HepG2 (cell line): ENCODE measurements around the gene PCBP1. TPM values are rescaled to one million over a fixed set of nuclear protein-coding genes. Genes with fewer than 3 reads are reported as not detected.

Experiments
- ATAC-seq: fragments of 200-7000 bp; cut with Tn5 transposase; 3 replicates; pipeline ENCODE4 v1.9.1; 2020; ENCODE audit warnings: mild to moderate bottlenecking, moderate library complexity
- BruUV-seq: library from RNA; stranded (reverse); fragments of 400-500 nt; replicated peaks from 2 replicates; lab custom pipeline; 2021; lab: Mats Ljungman, UMichigan
- CTCF ChIA-PET: fragments of 300-600 bp; formaldehyde crosslinking; extraction: SDS; loops from one replicate; lab custom pipeline; 2021; ENCODE audit warnings: low total read pairs, inconsistent platforms, low intra/inter-chr PET ratio; lab: Yijun Ruan, JAX
- POLR2A ChIA-PET: fragments of 350-600 bp; sonication (Branson Sonifier 250); formaldehyde crosslinking; loops from one replicate; lab custom pipeline; 2020; ENCODE audit warnings: antibody characterized with exemption, inconsistent platforms; lab: Yijun Ruan, JAX
- DNase-seq: peaks from one replicate; pipeline ENCODE4 v3.0.0-alpha.2; 2015; ENCODE audit warnings: low spot score
- FAIRE-seq: peaks from 3 replicates; lab custom pipeline; 2011; peaks lifted over from hg19 to GRCh38; lab: Jason Lieb, UNC
- H2AFZ ChIP-seq: one replicate; pipeline ENCODE4 v1.6.1; 2011; ENCODE audit warnings: low read length, inconsistent platforms
- H3K27ac ChIP-seq: fragments of 300-600 bp; 3 replicates; pipeline ENCODE4 v1.8.0; 2011; ENCODE audit warnings: mixed run types, mild to moderate bottlenecking, mixed read lengths, low read length, inconsistent platforms; ENCODE audit not compliant: insufficient read depth; ENCODE audit errors: extremely low read length
- H3K27me3 ChIP-seq, 2 experiments: fragments of 200-600 bp in 1 of 2; 2 replicates in 1 of 2; 3 replicates in 1 of 2; pipeline versions ENCODE4 v1.6.0 to v1.8.0; 2011; ENCODE audit warnings: low read length in 2 of 2, mild to moderate bottlenecking in 2 of 2, moderate library complexity in 2 of 2, inconsistent platforms in 1 of 2; ENCODE audit not compliant: insufficient read depth in 2 of 2, control insufficient read depth in 1 of 2
- H3K36me3 ChIP-seq, 2 experiments: fragments of 200-600 bp in 1 of 2; replicated peaks in 1 of 2; 2 replicates in 1 of 2; 3 replicates in 1 of 2; pipeline versions ENCODE4 v1.5.1 to v1.8.0; 2011; ENCODE audit warnings: low read length in 2 of 2, inconsistent platforms in 1 of 2; ENCODE audit not compliant: insufficient read depth in 2 of 2, control insufficient read depth in 1 of 2
- H3K4me1 ChIP-seq: 2 replicates; pipeline ENCODE4 v1.5.1; 2012; ENCODE audit warnings: low read length, inconsistent platforms; ENCODE audit not compliant: insufficient read depth
- H3K4me2 ChIP-seq: 2 replicates; pipeline ENCODE4 v1.6.0; 2011; ENCODE audit warnings: low read depth, low read length, inconsistent platforms
- H3K4me3 ChIP-seq, 3 experiments: fragments of 200-600 bp in 1 of 3; sonication (generic), shearing (Covaris generic) in 1 of 3; replicated peaks in 1 of 3; 2 replicates each; pipeline ENCODE4 v1.5.1; 2011 to 2016; ENCODE audit warnings: low read length in 3 of 3, inconsistent platforms in 2 of 3, low read depth in 2 of 3, mild to moderate bottlenecking in 2 of 3, control low read depth in 1 of 3, mixed read lengths in 1 of 3; ENCODE audit not compliant: insufficient read depth in 1 of 3
- H3K79me2 ChIP-seq: one replicate; pipeline ENCODE4 v1.6.1; 2011; ENCODE audit warnings: low read length, inconsistent platforms; ENCODE audit not compliant: insufficient read depth
- H3K9ac ChIP-seq: 2 replicates; pipeline ENCODE4 v1.6.0; 2011; ENCODE audit warnings: mild to moderate bottlenecking, low read depth, low read length, inconsistent platforms; ENCODE audit not compliant: insufficient read depth
- H3K9me3 ChIP-seq: 2 replicates; pipeline ENCODE4 v1.5.1; 2012; ENCODE audit warnings: mild to moderate bottlenecking, low read length
- H4K20me1 ChIP-seq: 2 replicates; pipeline ENCODE4 v1.6.0; 2011; ENCODE audit warnings: inconsistent platforms, mild to moderate bottlenecking, low read length, moderate library complexity; ENCODE audit not compliant: insufficient read depth
- AGO1 ChIP-seq: fragments of 200-400 bp; formaldehyde crosslinking; IDR thresholded peaks from 2 replicates; pipeline ENCODE4 v1.6.1; 2017; ENCODE audit warnings: mild to moderate bottlenecking, low read depth, low read length, moderate library complexity; ENCODE audit not compliant: poor library complexity, severe bottlenecking
- AGO2 ChIP-seq: fragments of 200-400 bp; formaldehyde crosslinking; optimal IDR thresholded peaks from 2 replicates; pipeline ENCODE3; 2017; ENCODE audit warnings: mild to moderate bottlenecking, low read depth, low read length, moderate library complexity
- HNRNPK ChIP-seq: fragments of 200-400 bp; formaldehyde crosslinking; IDR thresholded peaks from 2 replicates; pipeline ENCODE4 v1.6.1; 2018; ENCODE audit warnings: low read length, low read depth, moderate library complexity, mild to moderate bottlenecking; ENCODE audit not compliant: poor library complexity, severe bottlenecking
- SRY ChIP-seq: sonication (generic); formaldehyde crosslinking; IDR thresholded peaks from 2 replicates; pipeline ENCODE4 v1.8.0; 2022; ENCODE audit warnings: mild to moderate bottlenecking, missing genetic modification reagents
- WGBS: methylation state at CpG from one replicate; pipeline ENCODE4 v1.1.6; 2017; ENCODE audit warnings: low lambda C conversion rate; 5-methylcytosine and 5-hydroxymethylcytosine counted together
- in situ Hi-C: cut with HindIII; loops from 2 replicates; pipeline ENCODE4 v1.10.0; 2017; ENCODE audit warnings: low pct_unique_long_range_greater_than_20kb; ENCODE audit not compliant: extremely low pct_ligation_motif_present
- intact Hi-C: fragments of 100-400 bp; cut with micrococcal nuclease; formaldehyde crosslinking; loops from one replicate; pipeline ENCODE4 v1.10.0; 2022; ENCODE audit not compliant: unreplicated experiment
- polyA plus RNA-seq, 8 experiments: library from polyadenylated mRNA; depleted of rRNA in 3 of 8; stranded (reverse) in 7 of 8; unstranded in 1 of 8; fragments of >200 nt; fragmentation: Illumina TruSeq in 4 of 8; extraction: Trizol in 4 of 8; gene quantifications; 2 replicates each; pipeline versions ENCODE4 v1.2.1 to v1.2.3, GENCODE V29; 2011 to 2016; ENCODE audit warnings: low read depth in 4 of 8, missing spikeins in 1 of 8, mixed read lengths in 1 of 8; ENCODE audit not compliant: insufficient read depth in 1 of 8
- total RNA-seq, 5 experiments: library from RNA; depleted of rRNA; stranded (reverse); fragments of >200 nt; fragmentation: Illumina TruSeq; extraction: Trizol; gene quantifications; 2 replicates each; pipeline ENCODE4 v1.2.3, GENCODE V29; 2016; ENCODE audit warnings: low read depth in 1 of 5
- TF ChIP-seq, protein P1 (sequence below): IDR thresholded peaks from 2 replicates; pipeline ENCODE4 v1.6.1; 2016; ENCODE audit warnings: missing biosample characterization, missing genetic modification reagents, low read depth
- TF ChIP-seq, protein P2 (sequence below): sonication (generic); formaldehyde crosslinking; IDR thresholded peaks from 2 replicates; pipeline ENCODE4 v1.5.1; 2020; ENCODE audit warnings: mild to moderate bottlenecking, missing genetic modification reagents, moderate library complexity

Gene PCBP1
- total and polyA plus RNA-seq, 2 of the 13 experiments (the other 11 are each of a cell fraction or from before 2014, with no cell fraction given), result 32.0 to 137 TPM

DNA sequence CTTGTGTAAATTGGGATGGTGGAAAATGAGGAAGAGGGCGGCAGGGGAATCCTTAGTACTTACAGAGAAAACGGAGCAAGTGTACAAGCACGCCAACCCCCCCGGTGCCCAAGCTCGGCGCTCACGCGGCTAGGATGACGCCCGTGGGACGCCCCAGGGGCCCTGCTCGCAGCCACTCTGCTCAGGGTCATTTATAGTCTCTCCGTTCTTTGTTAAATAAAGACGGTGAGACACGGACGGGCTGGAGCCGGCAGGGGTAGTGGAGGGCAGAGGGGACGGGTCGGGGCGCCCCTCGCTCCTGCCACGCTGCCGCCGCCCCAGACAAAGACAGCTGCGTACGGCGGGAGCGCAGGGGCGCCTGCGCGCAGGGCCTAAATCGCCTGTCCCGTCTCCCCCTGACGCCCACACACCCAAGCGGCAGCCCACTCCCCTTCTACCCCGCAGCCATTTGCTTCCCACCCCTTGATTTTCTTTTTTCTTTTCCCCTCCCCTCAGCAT lies 37.8 kb downstream of the PCBP1 start:
- Histone ChIP-seq H3K9me3 (no peaks in the 10 kb centered on the region), H4K20me1 (no peaks in the 10 kb centered on the region), H3K4me3 (no peak overlapping the region), H3K4me2 (no peak overlapping the region), H3K36me3 (no peaks in the 10 kb centered on the region), H3K27ac (no peak overlapping the region), H3K79me2 (no peaks in the 10 kb centered on the region), H3K27me3 (no peaks in the 10 kb centered on the region), H3K9ac (no peak overlapping the region), H3K4me1 (peaks cover 48% of the 10 kb centered on the region), H2AFZ (no peak overlapping the region)
- in situ Hi-C loops, result no loop called here
- CTCF ChIA-PET, result no interaction called here
- WGBS, result 95% methylated on average over 36 of the region's 36 CpGs
- intact Hi-C loops, result no loop called here
- ATAC-seq, result no peak
- TF ChIP-seq HNRNPK (peak; percentile 79), AGO1 (peak; percentile 34), AGO2 (peak; percentile 38), SRY (CRISPR knock-in tag) (no peak)
- TF ChIP-seq, protein P1, sequence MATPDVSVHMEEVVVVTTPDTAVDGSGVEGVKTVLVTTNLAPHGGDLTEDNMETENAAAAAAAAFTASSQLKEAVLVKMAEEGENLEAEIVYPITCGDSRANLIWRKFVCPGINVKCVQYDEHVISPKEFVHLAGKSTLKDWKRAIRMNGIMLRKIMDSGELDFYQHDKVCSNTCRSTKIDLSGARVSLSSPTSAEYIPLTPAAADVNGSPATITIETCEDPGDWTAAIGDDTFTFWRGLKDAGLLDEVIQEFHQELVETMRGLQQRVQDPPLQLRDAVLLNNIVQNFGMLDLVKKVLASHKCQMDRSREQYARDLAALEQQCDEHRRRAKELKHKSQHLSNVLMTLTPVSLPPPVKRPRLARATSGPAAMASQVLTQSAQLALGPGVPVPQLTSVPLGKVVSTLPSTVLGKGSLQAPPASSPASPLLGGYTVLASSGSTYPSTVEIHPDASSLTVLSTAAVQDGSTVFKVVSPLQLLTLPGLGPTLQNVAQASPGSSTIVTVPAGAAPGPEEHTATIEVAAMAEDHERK, result no peak
- TF ChIP-seq, protein P2, sequence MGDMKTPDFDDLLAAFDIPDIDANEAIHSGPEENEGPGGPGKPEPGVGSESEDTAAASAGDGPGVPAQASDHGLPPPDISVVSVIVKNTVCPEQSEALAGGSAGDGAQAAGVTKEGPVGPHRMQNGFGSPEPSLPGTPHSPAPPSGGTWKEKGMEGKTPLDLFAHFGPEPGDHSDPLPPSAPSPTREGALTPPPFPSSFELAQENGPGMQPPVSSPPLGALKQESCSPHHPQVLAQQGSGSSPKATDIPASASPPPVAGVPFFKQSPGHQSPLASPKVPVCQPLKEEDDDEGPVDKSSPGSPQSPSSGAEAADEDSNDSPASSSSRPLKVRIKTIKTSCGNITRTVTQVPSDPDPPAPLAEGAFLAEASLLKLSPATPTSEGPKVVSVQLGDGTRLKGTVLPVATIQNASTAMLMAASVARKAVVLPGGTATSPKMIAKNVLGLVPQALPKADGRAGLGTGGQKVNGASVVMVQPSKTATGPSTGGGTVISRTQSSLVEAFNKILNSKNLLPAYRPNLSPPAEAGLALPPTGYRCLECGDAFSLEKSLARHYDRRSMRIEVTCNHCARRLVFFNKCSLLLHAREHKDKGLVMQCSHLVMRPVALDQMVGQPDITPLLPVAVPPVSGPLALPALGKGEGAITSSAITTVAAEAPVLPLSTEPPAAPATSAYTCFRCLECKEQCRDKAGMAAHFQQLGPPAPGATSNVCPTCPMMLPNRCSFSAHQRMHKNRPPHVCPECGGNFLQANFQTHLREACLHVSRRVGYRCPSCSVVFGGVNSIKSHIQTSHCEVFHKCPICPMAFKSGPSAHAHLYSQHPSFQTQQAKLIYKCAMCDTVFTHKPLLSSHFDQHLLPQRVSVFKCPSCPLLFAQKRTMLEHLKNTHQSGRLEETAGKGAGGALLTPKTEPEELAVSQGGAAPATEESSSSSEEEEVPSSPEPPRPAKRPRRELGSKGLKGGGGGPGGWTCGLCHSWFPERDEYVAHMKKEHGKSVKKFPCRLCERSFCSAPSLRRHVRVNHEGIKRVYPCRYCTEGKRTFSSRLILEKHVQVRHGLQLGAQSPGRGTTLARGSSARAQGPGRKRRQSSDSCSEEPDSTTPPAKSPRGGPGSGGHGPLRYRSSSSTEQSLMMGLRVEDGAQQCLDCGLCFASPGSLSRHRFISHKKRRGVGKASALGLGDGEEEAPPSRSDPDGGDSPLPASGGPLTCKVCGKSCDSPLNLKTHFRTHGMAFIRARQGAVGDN, result 0 out of 2 replicates have a peak, but pooled peaks have one; percentile 7
- POLR2A ChIA-PET, result interaction anchor here (0.7 to 1.7 kb wide), 3 partner anchors 17 to 136 kb away, joined by 3 to 9 read pairs (median 5); no protein-coding TSS in a partner anchor
- no TSS peak for BruUV-seq
- DNase-seq, result no peak
- no peak for FAIRE-seq
